ELR (cell line): ENCODE measurements around the gene XPO6.

Experiments used
- DNase-seq: peaks from one replicate; pipeline ENCODE4 v3.0.0-alpha.2; 2015; ENCODE audit warnings: low read depth

XPO6 gene

DNA sequence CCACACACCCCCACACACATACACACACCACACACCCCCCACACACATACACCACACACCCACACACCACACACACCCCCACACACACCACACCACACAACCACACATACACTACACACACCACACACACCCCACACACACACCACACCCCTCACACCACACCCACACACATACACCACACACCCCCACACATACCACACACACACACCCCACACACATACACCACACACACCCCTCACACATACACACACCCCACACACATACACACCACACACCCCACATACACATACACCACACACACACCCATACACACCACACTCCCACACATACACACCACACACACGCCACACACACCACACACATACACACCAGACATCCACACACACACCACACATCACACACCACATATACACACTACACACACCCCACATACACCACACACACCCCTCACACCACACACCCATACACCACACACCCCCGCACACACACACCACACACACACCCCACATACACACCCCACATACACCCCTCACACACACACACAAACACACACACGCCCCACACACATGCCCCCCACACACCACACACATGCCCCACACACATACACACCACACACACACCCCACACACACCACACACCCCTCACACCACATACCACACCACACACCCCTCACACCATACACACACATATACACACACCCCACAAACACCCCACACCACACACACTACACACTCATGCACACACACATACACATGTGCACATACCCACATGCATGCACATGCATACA is 122.4 kb downstream of the XPO6 start:
- DNase-seq: no peak

GRCh38 chr16:28087675-28088300 is 124.0 kb downstream of the XPO6 start:
- no peak for DNase-seq

- no peak for DNase-seq
Observed at GRCh38 chr16:28087140-28087660, 124.6 kb downstream of the XPO6 start.

DNA sequence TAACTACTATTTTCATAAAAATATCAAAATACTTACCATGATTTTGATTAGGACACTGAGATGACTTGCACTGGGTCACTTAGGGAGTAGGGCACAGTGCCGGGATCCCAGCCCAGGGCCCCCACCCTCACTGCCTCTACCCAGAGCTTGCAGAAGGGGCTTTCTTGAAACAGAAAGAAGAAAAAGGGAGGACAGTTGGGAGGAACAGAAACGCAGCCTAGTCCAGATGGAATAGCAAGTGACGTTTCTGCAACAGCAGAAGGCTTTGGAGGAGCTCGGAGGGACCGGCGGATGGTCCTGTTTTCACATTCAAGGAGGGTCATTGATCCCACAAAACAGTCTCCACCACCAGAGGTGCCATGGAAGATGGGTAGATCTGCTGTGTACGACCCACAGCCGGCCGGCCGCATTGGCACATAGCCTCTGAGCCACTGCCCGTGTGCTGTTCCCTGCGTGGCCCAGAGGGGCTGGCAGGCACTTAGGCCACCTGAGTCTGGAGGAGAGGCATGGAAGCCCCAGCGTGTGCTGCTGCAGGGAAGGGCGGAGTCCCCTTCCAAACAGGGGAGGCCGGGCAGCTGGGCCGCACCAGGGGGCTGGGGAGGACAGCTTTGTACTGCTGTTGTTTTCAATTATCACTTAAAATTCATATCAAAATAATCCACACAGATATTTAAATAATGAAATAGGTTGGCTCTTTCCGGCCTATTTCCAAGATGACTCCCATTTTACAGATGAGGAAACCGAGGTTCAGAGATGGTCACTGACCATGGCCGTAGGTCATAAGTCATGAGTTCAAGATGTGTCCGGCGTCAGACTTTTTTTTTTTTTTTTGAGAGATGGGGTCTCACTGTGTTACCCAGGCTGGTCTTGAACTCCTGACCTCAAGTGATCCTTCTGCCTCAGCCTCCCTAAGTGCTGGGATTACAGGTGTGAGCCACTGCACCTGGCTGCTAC is 125.3 kb downstream of the XPO6 start:
- DNase-seq: no peak

DNA sequence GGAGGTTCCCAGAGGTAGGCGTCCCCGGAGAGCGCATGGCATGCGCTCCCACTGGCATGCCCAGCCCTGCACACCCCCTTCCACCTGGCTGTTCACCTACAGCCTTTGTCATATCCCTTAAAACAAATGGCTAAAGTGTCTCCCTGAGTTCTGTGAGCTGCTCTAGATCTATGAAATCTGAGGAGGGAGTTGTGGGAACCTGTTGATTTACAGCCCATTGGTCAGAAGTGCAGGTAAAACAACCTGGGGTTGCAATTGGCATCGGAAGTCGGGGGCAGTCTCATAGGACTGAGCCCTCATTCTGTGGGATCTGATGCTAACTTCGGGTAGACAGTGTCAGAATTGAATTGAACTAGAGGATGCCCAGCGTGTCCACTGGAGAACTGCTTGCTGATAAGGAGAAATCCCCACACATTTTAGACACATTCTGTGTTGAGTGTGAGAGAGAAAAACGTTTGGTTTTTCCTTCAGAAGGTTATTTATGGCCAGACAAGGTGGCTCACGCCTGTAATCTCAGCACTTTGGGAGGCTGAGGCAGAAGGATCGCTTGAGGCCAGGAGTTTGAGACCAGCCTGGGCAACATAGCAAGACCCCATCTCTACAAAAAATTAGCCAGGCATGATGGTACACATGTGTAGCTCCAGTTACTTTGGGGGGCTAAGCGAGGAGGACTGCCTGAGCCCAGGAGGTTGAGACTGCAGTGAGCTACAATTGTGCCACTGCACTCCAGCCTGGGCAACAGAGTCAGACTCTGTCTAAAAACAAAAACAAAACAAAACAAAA is 126.2 kb downstream of the XPO6 start:
- DNase-seq: no peak

GRCh38 chr16:28084209-28084608 is 127.6 kb downstream of the XPO6 start:
- DNase-seq: no peak

DNA sequence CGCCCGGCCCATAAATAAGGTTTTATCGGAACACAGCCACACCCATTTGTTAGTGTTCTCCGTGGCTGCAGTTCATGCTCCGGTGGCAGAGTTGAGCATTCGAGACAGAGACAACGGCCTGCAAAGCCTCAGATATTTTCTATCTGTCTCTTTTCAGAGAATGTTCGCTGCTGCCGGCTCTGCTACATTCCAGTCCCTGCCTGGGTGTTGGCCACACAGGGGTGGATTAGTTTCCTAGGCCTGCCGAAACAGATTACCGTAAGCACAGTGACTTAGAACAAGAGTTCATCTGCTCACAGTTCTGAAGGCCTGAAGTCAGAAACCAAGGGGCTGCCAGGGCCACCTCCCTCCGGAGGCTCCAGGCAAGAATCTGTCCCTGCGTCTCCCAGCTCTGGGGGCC is 129.1 kb downstream of the XPO6 start:
- no peak for DNase-seq

DNA sequence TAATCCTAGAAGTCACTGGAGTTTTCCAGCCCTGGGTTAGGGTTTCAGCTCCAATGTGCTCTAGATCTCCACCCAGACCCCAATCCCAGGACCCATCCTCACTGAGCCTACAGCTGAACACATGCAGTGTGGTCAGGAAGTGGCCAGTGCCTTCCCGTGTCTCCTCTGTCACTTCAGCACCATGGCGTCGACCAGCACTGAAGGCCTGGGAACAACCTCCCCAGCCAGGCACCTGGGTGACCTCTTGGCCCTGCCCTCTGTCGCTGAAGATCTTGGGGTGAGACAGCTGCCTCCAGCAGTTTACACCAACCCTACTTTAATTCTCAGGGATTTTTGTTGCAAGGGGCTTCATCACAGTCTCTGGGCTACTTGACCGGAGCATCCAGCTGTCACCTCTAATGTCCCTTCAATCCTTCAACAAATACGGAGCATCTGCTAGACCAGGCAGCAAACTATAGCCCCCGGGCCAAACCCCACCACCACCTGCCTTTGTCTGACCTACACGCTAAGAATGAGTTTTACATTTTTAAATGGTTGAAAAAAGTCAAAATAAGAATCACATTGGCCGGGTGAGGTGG is 130.3 kb downstream of the XPO6 start:
- DNase-seq: no peak

GRCh38 chr16:28078261-28078660 is 133.5 kb downstream of the XPO6 start:
- no peak for DNase-seq

DNA sequence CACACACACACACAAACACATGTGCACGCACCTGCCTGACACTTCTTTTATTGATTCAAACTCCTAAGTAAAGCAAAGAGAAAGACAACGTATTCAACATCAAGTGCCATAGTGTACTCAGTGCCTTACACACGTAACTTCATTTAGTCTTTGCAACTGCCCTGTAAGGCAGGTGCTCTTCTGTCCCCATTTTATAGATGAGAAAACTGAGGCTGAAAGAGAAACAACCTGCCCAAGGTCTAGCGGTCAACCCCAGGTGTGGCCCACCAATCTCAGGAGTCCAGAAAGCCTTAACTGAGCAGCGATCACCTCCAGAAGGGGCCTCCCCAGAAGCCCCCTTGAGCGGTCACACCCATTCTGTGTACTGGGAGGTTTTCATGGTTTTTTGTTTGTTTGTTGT is 137.9 kb downstream of the XPO6 start:
- DNase-seq: no peak

DNA sequence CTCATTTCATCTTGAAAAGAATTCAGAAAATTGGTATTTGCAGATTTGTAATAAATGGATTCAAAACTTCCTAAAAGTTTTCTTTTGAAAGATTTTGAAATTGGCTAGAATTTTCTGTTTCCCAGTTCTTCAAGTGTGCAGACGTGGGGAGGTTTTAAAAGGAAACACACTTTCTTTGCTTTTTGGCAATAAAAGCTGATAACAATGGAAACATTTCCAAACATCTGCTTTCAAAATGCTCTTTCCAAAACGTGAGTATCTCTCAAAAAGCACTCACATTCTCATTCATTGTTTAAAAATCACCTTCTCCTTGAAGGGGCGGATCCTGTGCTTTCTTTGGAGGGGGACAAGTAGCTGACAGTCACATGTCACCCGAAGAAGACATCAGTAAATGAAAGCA is 139.7 kb downstream of the XPO6 start:
- DNase-seq: no peak

GRCh38 chr16:28069971-28070794 is 141.6 kb downstream of the XPO6 start:
- DNase-seq: no peak

DNA sequence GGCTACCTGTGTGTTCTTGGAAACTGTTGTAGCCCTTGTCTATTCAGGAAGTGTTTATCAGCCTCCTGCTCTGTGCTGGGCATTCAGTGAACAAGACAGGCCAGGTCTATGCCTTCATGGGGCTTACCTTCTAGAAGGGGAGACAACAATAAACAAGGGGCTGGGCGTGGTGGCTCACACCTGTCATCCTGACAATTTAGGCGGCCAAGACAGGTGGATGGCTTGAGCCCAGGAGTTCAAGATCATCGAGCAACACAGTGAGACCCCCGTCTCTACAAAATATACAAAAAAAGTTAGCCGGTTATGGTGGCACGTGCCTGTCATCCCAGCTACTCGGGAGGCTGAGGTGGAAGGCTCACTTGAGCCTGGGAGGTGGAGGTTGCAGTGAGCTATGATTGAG is 142.8 kb downstream of the XPO6 start:
- no peak for DNase-seq

- DNase-seq: peak; percentile 36
Observed at GRCh38 chr16:28067604-28068379, 144.0 kb downstream of the XPO6 start.

- DNase-seq: no peak
Observed at GRCh38 chr16:28064706-28065249, 147.0 kb downstream of the XPO6 start.

GRCh38 chr16:28064150-28064549 is 147.6 kb downstream of the XPO6 start:
- no peak for DNase-seq

- no peak for DNase-seq
Observed at GRCh38 chr16:28063591-28064061, 148.1 kb downstream of the XPO6 start, which contains the start of gene GSG1L. Gene GSG1L, minus strand, starts transcription at chr16:28063714. Its CDS starts 290 bp downstream, at chr16:28063424.

DNA sequence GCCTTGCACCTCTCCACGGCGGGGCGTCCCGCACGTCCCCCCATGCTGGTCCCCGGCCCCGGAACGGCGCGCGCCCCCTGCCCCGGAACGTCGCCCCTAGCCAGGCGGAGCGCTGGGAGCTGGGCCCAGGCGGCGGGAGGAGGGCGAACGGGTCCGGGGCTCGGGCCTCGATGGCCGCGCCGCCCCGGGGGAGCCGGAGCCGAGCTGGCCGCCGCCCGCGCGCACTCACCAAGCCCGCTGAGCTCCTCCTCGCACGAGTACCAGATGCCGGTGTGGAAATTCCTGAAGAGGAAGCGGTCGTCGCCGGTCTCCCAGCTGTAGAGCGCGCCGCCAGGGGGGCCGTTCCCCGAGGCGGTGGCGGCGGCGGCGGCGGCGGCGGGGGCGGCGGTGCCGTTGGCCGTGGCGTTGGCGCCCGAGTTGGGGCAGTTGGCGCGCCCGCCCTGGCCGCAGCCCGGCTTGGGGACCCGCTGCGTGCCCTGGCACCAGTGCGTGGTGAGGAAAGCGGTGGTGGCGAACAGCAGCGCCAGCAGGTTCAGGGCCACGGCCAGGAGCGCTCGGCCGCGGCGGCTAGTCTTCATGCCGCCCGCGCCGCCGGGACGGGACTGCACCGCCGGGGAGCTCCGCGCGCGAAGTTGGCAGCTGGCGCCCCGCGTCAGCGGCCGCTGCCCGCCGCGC is 148.8 kb downstream of the XPO6 start:
- no peak for DNase-seq
